Measurements from ENCODE around the gene ODAD4.

The ODAD4 gene

GRCh38 chr17:41944943-41945342 is 14.5 kb downstream of the ODAD4 start:
- Mint-ChIP-seq H3K4me1 (ENCODE audit: low read depth) (no peaks in the 10 kb centered on the region), H3K36me3 (no peaks in the 10 kb centered on the region), H3K27me3 (no peaks in the 10 kb centered on the region), H3K4me3 (no peak overlapping the region), H3K9me3 (ENCODE audit: low read depth) (no peaks in the 10 kb centered on the region), H3K27ac (no peak overlapping the region)

- no peak overlapping the region for H3K4me3 Mint-ChIP-seq
- H3K9me3 Mint-ChIP-seq (ENCODE audit: low read depth) = no peaks in the 10 kb centered on the region
- no peaks in the 10 kb centered on the region for H3K36me3 Mint-ChIP-seq
- H3K27ac Mint-ChIP-seq = no peak overlapping the region
- H3K27me3 Mint-ChIP-seq = no peaks in the 10 kb centered on the region
- no peaks in the 10 kb centered on the region for H3K4me1 Mint-ChIP-seq (ENCODE audit: low read depth)
These were observed 18.5 kb downstream of the ODAD4 start for GRCh38 chr17:41948762-41949460.

GRCh38 chr17:41956522-41956921 is 26.1 kb downstream of the ODAD4 start:
- no peaks in the 10 kb centered on the region for H3K9me3 Mint-ChIP-seq (ENCODE audit: low read depth)
- H3K27ac Mint-ChIP-seq = no peak overlapping the region
- no peaks in the 10 kb centered on the region for H3K27me3 Mint-ChIP-seq
- no peak overlapping the region for H3K4me3 Mint-ChIP-seq
- no peaks in the 10 kb centered on the region for H3K4me1 Mint-ChIP-seq (ENCODE audit: low read depth)
- no peaks in the 10 kb centered on the region for H3K36me3 Mint-ChIP-seq

DNA sequence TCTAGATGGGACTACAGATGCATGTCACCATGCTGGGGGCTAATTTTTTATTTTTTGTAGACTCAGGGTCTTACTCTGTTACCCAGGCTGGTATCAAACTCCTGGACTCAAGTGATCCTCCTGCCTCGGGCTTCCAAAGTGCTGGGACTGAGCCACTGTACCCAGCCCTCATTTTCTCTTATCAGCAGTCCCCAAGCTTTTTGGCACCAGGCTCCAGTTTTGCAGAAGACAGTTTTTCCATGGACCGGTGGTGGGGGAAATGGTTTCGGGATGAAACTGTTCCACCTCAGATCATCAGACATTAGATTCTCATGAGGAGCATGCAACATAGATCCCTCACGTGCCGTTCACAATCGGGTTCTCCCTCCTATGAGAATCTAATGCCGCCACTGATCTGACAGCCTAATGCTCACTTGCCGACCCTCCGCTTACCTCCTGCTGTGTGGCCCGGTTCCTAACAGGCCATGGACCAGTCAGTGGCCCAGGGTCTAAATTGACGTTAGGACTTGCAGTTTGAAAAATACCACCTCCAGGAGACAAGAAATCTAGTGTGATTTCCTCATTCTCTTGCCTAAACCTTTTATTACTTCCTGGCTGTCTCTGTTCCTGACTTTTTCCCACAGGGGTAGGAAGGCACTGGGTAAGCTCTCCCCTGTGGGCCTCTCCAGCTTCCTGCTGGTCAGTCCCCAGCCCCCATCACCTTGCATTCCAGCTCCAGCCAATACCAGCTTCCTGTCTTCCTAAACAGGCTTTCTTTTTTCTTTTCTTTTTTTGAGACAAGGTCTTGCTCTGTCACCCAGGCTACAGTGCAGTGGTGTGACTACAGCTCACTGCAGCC is 26.8 kb downstream of the ODAD4 start:
- Mint-ChIP-seq H3K27me3 (no peaks in the 10 kb centered on the region), H3K4me3 (no peak overlapping the region)

GRCh38 chr17:41957869-41958439 is 27.5 kb downstream of the ODAD4 start:
- no peak overlapping the region for H3K27ac Mint-ChIP-seq

More for the DNA sequence above, 26.8 kb downstream of the ODAD4 start:
- Mint-ChIP-seq H3K36me3 (no peaks in the 10 kb centered on the region), H3K4me1 (ENCODE audit: low read depth) (no peaks in the 10 kb centered on the region), H3K9me3 (ENCODE audit: low read depth) (no peaks in the 10 kb centered on the region), H3K27ac (no peak overlapping the region)

DNA sequence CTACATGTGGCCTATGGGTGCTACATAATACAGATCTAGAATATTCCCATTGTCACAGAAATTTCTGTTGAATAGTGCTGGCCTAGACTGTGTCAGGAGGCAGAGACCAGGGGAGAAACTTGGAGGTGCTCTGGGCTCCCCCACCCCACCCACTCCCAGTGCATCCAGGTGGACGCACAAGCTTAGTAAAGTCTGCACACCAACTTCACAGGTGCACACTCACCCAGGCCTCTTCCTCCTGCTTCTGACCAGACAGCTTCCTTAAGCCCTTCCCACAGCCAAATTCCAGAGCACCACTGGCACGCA is 28.6 kb downstream of the ODAD4 start:
- Mint-ChIP-seq H3K9me3 (ENCODE audit: low read depth) (no peaks in the 10 kb centered on the region), H3K4me1 (ENCODE audit: low read depth) (no peaks in the 10 kb centered on the region), H3K27ac (no peak overlapping the region), H3K36me3 (no peaks in the 10 kb centered on the region), H3K4me3 (no peak overlapping the region), H3K27me3 (no peaks in the 10 kb centered on the region)

More at GRCh38 chr17:41957869-41958439, 27.5 kb downstream of the ODAD4 start:
- no peaks in the 10 kb centered on the region for H3K36me3 Mint-ChIP-seq
- H3K27me3 Mint-ChIP-seq = no peaks in the 10 kb centered on the region
- H3K4me3 Mint-ChIP-seq = no peak overlapping the region
- H3K9me3 Mint-ChIP-seq (ENCODE audit: low read depth) = no peaks in the 10 kb centered on the region
- H3K4me1 Mint-ChIP-seq (ENCODE audit: low read depth) = no peaks in the 10 kb centered on the region

DNA sequence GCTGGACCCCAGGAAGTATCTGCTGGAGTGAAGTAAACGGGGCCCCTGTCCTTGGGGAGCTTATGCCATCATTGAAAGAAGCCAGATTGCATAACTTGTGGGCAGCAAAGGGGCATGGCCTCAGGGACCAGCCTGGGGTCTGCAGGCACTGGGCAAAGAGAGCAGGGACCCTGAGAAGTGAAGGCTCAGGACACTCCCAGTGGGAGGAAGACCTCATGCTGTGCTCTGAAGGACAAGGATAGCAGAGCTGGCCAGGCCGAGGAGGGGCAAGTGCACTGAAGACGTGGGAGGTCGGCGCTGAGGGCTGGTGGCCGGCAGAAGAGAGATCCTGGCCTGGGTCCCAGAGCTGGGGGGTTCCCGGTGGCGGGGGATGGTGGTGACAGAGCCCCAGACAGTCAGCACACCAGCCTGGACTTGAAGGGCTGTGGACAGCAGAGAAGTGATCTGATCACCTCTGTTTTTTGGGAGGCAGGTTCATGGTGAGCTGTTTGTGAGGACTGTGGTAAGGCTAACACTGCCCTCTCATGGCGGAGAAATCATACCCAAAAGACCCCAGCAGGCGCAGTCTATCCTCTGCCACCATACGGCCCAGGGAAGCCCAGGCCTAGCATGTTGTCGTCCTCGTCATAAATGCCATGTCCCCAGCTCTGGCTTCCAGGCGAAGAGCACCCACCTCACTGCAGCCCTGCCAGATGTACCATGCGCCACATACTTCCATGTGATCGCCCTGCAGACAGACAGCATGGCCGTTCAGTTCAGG is 29.1 kb downstream of the ODAD4 start:
- no peaks in the 10 kb centered on the region for H3K9me3 Mint-ChIP-seq (ENCODE audit: low read depth)
- H3K4me3 Mint-ChIP-seq = no peak overlapping the region
- no peak overlapping the region for H3K27ac Mint-ChIP-seq
- no peaks in the 10 kb centered on the region for H3K27me3 Mint-ChIP-seq
- no peaks in the 10 kb centered on the region for H3K36me3 Mint-ChIP-seq
- no peaks in the 10 kb centered on the region for H3K4me1 Mint-ChIP-seq (ENCODE audit: low read depth)

GRCh38 chr17:41962111-41962510 is 31.7 kb downstream of the ODAD4 start:
- Mint-ChIP-seq H3K27ac (no peak overlapping the region), H3K4me3 (no peak overlapping the region), H3K27me3 (no peaks in the 10 kb centered on the region)

GRCh38 chr17:41962768-41963434 is 32.5 kb downstream of the ODAD4 start:
- Mint-ChIP-seq H3K4me1 (ENCODE audit: low read depth) (peaks cover 17% of the 10 kb centered on the region), H3K27me3 (no peaks in the 10 kb centered on the region), H3K27ac (no peak overlapping the region), H3K9me3 (ENCODE audit: low read depth) (no peaks in the 10 kb centered on the region), H3K36me3 (no peaks in the 10 kb centered on the region), H3K4me3 (no peak overlapping the region)

More at GRCh38 chr17:41962111-41962510, 31.7 kb downstream of the ODAD4 start:
- Mint-ChIP-seq H3K36me3 (no peaks in the 10 kb centered on the region), H3K4me1 (ENCODE audit: low read depth) (peaks cover 12% of the 10 kb centered on the region), H3K9me3 (ENCODE audit: low read depth) (no peaks in the 10 kb centered on the region)

DNA sequence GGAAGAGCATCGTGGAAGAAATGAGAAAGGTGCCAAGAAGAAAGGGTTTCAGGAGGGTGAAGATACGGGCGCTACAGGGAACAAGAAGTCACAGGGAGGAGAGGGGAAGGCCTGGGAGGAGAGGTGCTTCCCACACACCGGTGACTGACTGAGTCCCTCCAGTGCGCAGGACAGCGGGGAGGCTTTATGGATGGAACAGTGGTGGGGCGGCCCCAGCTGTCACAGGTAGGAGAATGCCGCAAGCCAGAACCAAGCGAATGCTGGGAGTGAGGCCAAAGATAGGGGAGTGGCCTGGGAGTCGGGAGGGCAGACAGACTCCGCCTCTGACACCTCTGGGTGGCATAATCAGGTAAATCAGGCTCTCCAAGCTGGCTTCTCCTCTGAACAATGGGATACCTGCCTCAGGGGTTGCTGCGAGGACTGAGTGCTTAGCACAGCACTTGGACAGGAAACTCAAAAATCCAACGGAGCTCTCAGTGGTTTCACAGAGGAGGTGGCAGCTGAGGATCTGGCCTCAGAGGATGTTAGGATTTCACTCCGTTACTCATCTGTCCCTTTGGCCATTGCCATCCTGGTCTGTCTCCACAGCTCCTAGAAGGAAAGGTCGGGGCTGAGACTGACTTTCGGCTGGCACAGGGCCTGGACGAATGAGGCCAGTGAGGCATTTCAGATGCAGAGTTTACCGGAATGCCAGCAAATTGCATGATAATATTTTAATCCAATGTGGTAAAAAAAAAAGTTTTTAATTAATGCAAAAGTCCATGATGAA is 35.5 kb downstream of the ODAD4 start:
- Mint-ChIP-seq H3K4me1 (ENCODE audit: low read depth) (peaks cover 39% of the 10 kb centered on the region), H3K27ac (peak overlapping the region; percentile 88), H3K4me3 (peak overlapping the region; percentile 80), H3K9me3 (ENCODE audit: low read depth) (no peaks in the 10 kb centered on the region), H3K27me3 (no peaks in the 10 kb centered on the region), H3K36me3 (no peaks in the 10 kb centered on the region)

GRCh38 chr17:41966463-41967140 is 36.2 kb downstream of the ODAD4 start, which contains the start of gene CNP:
CNP (plus strand) TSS chr17:41966795; CDS start chr17:41966885, 90 bp downstream.
- H3K4me1 Mint-ChIP-seq (ENCODE audit: low read depth) = peaks cover 42% of the 10 kb centered on the region
- H3K27ac Mint-ChIP-seq = peak within 1 kb of the TSS; percentile 88

GRCh38 chr17:41967141-41967920 is 36.9 kb downstream of the ODAD4 start:
- Mint-ChIP-seq H3K4me3 (peak overlapping the region; percentile 86), H3K4me1 (ENCODE audit: low read depth) (peaks cover 42% of the 10 kb centered on the region), H3K9me3 (ENCODE audit: low read depth) (no peaks in the 10 kb centered on the region)

More at GRCh38 chr17:41966463-41967140, 36.2 kb downstream of the ODAD4 start, which contains the start of gene CNP:
- peak within 1 kb of the TSS; percentile 86 for H3K4me3 Mint-ChIP-seq
- H3K36me3 Mint-ChIP-seq = no peaks in the 10 kb centered on the region
- no peaks in the 10 kb centered on the region for H3K9me3 Mint-ChIP-seq (ENCODE audit: low read depth)
- H3K27me3 Mint-ChIP-seq = no peaks in the 10 kb centered on the region

More at GRCh38 chr17:41967141-41967920, 36.9 kb downstream of the ODAD4 start:
- peak overlapping the region; percentile 84 for H3K27ac Mint-ChIP-seq
- no peaks in the 10 kb centered on the region for H3K27me3 Mint-ChIP-seq
- no peaks in the 10 kb centered on the region for H3K36me3 Mint-ChIP-seq

All from activated naive CD8-positive, alpha-beta T cell (primary cell).